Stimulated activated naive CD8-positive, alpha-beta T cell treated with anti-CD3 and anti-CD28 coated beads, Interleukin-15, Interleukin-2, amounts not matched to agents 100 ng/mL and 50 ng/mL, for 24 hours (primary cell): ENCODE measurements around the gene RBM44.
A peak's percentile ranks its signal among the peaks of the same experiment; 100 is the strongest.
"Not testable (repeated sequence)": the region's sequence is repeated elsewhere in the genome, so short reads cannot be mapped to it uniquely, and the experiment has no call there.

Source experiments
- H3K27ac Mint-ChIP-seq: one replicate; pipeline ENCODE4 v1.8.0; 2021; ENCODE audit warnings: mild to moderate bottlenecking, mixed read lengths
- H3K27me3 Mint-ChIP-seq: one replicate; pipeline ENCODE4 v1.8.0; 2021; ENCODE audit warnings: mixed read lengths
- H3K36me3 Mint-ChIP-seq: one replicate; pipeline ENCODE4 v1.8.0; 2021; ENCODE audit warnings: low read depth, mixed read lengths
- H3K4me1 Mint-ChIP-seq: one replicate; pipeline ENCODE4 v1.8.0; 2021; ENCODE audit warnings: low read depth, mixed read lengths
- H3K4me3 Mint-ChIP-seq: one replicate; pipeline ENCODE4 v1.8.0; 2021; ENCODE audit warnings: mild to moderate bottlenecking, mixed read lengths
- H3K9me3 Mint-ChIP-seq: one replicate; pipeline ENCODE4 v1.8.0; 2021; ENCODE audit warnings: mixed read lengths

Gene RBM44

GRCh38 chr2:237763812-237764211 lies 34.8 kb upstream of the RBM44 start:
- Mint-ChIP-seq H3K4me3 (no peak overlapping the region), H3K4me1 (no peaks in the 10 kb centered on the region), H3K36me3 (peaks cover 83% of the 10 kb centered on the region), H3K27ac (peak overlapping the region; percentile 32), H3K9me3 (no peaks in the 10 kb centered on the region), H3K27me3 (no peaks in the 10 kb centered on the region)

- not testable (repeated sequence) for H3K4me1 Mint-ChIP-seq, H3K27ac Mint-ChIP-seq, H3K9me3 Mint-ChIP-seq, H3K4me3 Mint-ChIP-seq, H3K27me3 Mint-ChIP-seq
- peaks cover 70% of the 10 kb centered on the region for H3K36me3 Mint-ChIP-seq
These were observed 33.5 kb upstream of the RBM44 start for GRCh38 chr2:237765122-237765521.

GRCh38 chr2:237765875-237766274 lies 32.7 kb upstream of the RBM44 start:
- Mint-ChIP-seq H3K36me3 (peaks cover 66% of the 10 kb centered on the region), H3K4me3 (no peak overlapping the region), H3K27me3 (no peaks in the 10 kb centered on the region), H3K9me3 (no peaks in the 10 kb centered on the region), H3K27ac (no peak overlapping the region), H3K4me1 (no peaks in the 10 kb centered on the region)

GRCh38 chr2:237766340-237766739 lies 32.2 kb upstream of the RBM44 start:
- Mint-ChIP-seq H3K27ac (peak overlapping the region; percentile 11), H3K36me3 (peaks cover 63% of the 10 kb centered on the region), H3K4me3 (no peak overlapping the region), H3K4me1 (no peaks in the 10 kb centered on the region), H3K9me3 (no peaks in the 10 kb centered on the region), H3K27me3 (no peaks in the 10 kb centered on the region)

GRCh38 chr2:237772513-237772912 lies 26.1 kb upstream of the RBM44 start:
- Mint-ChIP-seq H3K27ac (no peak overlapping the region), H3K4me1 (no peaks in the 10 kb centered on the region), H3K36me3 (peaks cover 52% of the 10 kb centered on the region), H3K27me3 (no peaks in the 10 kb centered on the region), H3K9me3 (no peaks in the 10 kb centered on the region), H3K4me3 (no peak overlapping the region)

GRCh38 chr2:237773826-237774225 lies 24.8 kb upstream of the RBM44 start:
- no peak overlapping the region for H3K4me3 Mint-ChIP-seq
- H3K36me3 Mint-ChIP-seq, result peaks cover 52% of the 10 kb centered on the region
- H3K27me3 Mint-ChIP-seq, result no peaks in the 10 kb centered on the region
- H3K9me3 Mint-ChIP-seq, result no peaks in the 10 kb centered on the region
- H3K27ac Mint-ChIP-seq, result no peak overlapping the region
- H3K4me1 Mint-ChIP-seq, result no peaks in the 10 kb centered on the region

GRCh38 chr2:237774811-237775553 lies 23.6 kb upstream of the RBM44 start:
- Mint-ChIP-seq H3K9me3 (no peaks in the 10 kb centered on the region), H3K4me3 (no peak overlapping the region), H3K27ac (no peak overlapping the region), H3K4me1 (no peaks in the 10 kb centered on the region), H3K27me3 (no peaks in the 10 kb centered on the region), H3K36me3 (peaks cover 64% of the 10 kb centered on the region)

- no peak overlapping the region for H3K4me3 Mint-ChIP-seq
- H3K9me3 Mint-ChIP-seq, result no peaks in the 10 kb centered on the region
- peak overlapping the region; percentile 9 for H3K27ac Mint-ChIP-seq
- H3K36me3 Mint-ChIP-seq, result peaks cover 86% of the 10 kb centered on the region
- H3K4me1 Mint-ChIP-seq, result no peaks in the 10 kb centered on the region
- no peaks in the 10 kb centered on the region for H3K27me3 Mint-ChIP-seq
These were observed 19.1 kb upstream of the RBM44 start for GRCh38 chr2:237779521-237779920.

- Mint-ChIP-seq H3K27me3 (no peaks in the 10 kb centered on the region), H3K4me3 (no peak overlapping the region), H3K27ac (no peak overlapping the region), H3K36me3 (peaks cover 89% of the 10 kb centered on the region), H3K9me3 (peaks cover 7% of the 10 kb centered on the region), H3K4me1 (no peaks in the 10 kb centered on the region)
These were observed 16.4 kb upstream of the RBM44 start for GRCh38 chr2:237782181-237782580.

GRCh38 chr2:237783678-237784077 lies 14.9 kb upstream of the RBM44 start:
- not testable (repeated sequence) for H3K4me1 Mint-ChIP-seq

GRCh38 chr2:237786936-237787335 lies 11.6 kb upstream of the RBM44 start:
- Mint-ChIP-seq H3K36me3 (peaks cover 49% of the 10 kb centered on the region), H3K4me1 (no peaks in the 10 kb centered on the region), H3K4me3 (no peak overlapping the region), H3K27me3 (no peaks in the 10 kb centered on the region), H3K27ac (no peak overlapping the region), H3K9me3 (peaks cover 7% of the 10 kb centered on the region)

More at GRCh38 chr2:237783678-237784077, 14.9 kb upstream of the RBM44 start:
- not testable (repeated sequence) for H3K4me3 Mint-ChIP-seq, H3K27me3 Mint-ChIP-seq, H3K9me3 Mint-ChIP-seq, H3K27ac Mint-ChIP-seq
- peaks cover 81% of the 10 kb centered on the region for H3K36me3 Mint-ChIP-seq

GRCh38 chr2:237790353-237790752 lies 8.2 kb upstream of the RBM44 start:
- Mint-ChIP-seq H3K4me1 (no peaks in the 10 kb centered on the region), H3K27me3 (no peaks in the 10 kb centered on the region), H3K9me3 (peaks cover 4% of the 10 kb centered on the region), H3K36me3 (peaks cover 22% of the 10 kb centered on the region), H3K27ac (no peak overlapping the region), H3K4me3 (no peak overlapping the region)

GRCh38 chr2:237791977-237792727 lies 6.4 kb upstream of the RBM44 start:
- Mint-ChIP-seq H3K4me3 (no peak overlapping the region), H3K27me3 (no peaks in the 10 kb centered on the region), H3K27ac (no peak overlapping the region), H3K4me1 (no peaks in the 10 kb centered on the region), H3K36me3 (peaks cover 7% of the 10 kb centered on the region), H3K9me3 (no peaks in the 10 kb centered on the region)

- no peaks in the 10 kb centered on the region for H3K27me3 Mint-ChIP-seq
- H3K27ac Mint-ChIP-seq, result no peak overlapping the region
- no peaks in the 10 kb centered on the region for H3K9me3 Mint-ChIP-seq
- no peaks in the 10 kb centered on the region for H3K4me1 Mint-ChIP-seq
- peaks cover 8% of the 10 kb centered on the region for H3K36me3 Mint-ChIP-seq
- H3K4me3 Mint-ChIP-seq, result no peak overlapping the region
These were observed 1.3 kb upstream of the RBM44 start for GRCh38 chr2:237797253-237797652.

GRCh38 chr2:237799060-237799428 lies 465 bp downstream of the RBM44 start:
- H3K27me3 Mint-ChIP-seq, result no peaks in the 10 kb centered on the region
- H3K4me1 Mint-ChIP-seq, result peaks cover 7% of the 10 kb centered on the region
- H3K27ac Mint-ChIP-seq, result no peak overlapping the region
- H3K4me3 Mint-ChIP-seq, result no peak overlapping the region
- H3K36me3 Mint-ChIP-seq, result peaks cover 8% of the 10 kb centered on the region
- H3K9me3 Mint-ChIP-seq, result no peaks in the 10 kb centered on the region
